NK-92 treated with Interleukin-12 subunit alpha and Interleukin-12 subunit beta, amount 100 ng/mL, for 24 hours (cell line): ENCODE results near the gene CDC14A.

Experiments
- DNase-seq: peaks from one replicate; lab custom pipeline; 2025; lab: John Stamatoyannopoulos, UW

Gene CDC14A

DNA sequence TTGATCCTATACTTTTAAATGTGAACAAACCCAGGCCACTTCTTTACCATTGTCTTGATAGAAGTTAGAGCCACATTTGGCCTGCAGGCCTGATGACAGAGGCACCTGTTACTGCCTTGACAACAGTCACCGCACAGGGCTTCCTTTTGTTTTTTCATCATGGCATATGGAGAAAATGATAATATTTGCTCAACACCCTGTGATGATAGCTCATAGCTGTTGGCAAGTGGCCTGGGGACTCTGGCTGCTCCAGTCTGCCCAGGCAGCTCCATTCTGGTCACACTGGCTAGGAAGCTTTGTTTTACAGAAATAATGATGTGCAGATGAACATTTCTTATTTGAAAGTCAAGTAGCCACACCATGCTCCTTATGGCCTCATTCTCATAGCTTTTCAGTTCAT lies 96.1 kb downstream of the CDC14A start:
- DNase-seq = no peak

DNA sequence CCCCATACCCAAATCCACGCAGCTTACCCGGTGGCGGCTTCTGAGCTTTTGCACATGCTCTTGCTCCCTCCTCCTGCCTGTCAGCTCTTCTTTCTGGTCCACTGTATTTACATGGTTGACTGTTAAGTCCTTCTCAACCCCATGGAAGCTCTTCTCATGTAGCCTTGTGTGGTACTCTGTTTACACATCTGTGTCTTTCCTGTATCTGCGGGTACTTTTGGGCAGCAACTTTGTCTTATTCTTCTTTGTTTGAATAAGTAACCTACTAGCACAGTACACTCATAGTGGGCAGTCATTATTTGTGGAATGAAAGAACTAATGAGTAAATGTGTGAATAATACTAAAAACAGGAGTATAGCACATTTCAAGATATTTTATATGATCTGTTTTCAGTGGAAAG lies 97.2 kb downstream of the CDC14A start:
- no peak for DNase-seq

DNA sequence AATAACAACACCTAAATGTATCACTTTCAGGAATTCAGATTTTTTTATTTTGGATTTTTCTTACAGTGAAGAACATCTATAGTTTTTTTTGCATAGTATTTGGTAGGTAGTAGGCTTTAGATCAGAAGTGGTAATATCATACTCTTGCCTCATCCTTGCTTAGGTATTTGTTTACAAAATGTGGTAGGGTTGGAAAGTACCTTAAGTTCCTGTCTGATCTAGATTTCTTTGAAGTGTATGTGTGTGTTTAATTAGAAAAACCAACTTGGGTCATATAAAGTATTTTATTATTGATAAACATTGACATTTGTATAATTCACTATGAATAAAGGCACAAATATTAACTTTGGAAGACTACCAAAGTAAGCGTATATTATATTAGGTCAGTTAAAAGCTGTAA lies 100.3 kb downstream of the CDC14A start:
- no peak for DNase-seq

DNA sequence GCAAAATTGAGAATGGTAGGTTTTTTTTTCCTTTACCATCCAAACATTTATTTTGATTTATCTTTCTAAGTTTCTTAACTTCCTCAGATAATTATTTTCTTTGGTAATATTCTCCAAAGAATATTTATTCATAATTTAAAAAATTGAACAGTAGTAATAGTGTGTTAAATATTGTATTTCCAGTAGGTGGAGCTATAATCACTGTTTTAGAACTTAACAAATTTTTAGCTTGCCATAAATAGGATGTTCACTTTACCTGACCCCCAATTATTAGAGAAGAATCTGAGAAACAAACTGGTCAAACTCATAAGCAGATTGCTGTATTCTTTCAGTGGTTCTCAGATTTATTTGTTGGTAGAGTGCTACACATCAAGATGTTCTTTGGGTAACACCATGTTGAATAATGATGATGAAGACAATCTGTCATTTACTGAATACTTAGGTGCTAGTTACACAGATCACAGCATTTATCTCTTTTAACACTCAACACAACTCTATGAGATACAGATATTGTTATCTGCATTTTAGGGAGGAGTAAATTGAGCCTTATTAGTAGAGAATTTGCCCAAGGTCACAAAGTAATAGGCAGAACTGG lies 103.3 kb downstream of the CDC14A start:
- no peak for DNase-seq

DNA sequence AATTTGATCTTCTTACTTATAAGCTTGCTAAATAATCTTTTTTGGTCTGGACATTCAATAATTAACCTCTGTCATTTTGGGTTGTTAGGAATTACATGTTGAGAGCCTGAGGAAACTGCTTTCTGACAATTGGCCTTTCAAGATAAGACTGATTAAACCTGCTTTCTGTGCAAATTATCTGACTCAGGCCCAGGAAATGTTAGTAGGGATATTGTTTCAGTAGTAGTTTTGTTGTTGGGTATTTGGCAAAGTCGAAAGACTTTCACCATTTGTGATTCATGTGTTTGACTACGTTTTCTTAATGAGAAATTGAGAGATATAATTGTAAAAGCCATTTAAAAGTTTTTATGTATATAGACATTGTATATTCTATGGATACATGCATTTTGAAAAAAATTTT lies 104.6 kb downstream of the CDC14A start:
- DNase-seq = no peak

DNA sequence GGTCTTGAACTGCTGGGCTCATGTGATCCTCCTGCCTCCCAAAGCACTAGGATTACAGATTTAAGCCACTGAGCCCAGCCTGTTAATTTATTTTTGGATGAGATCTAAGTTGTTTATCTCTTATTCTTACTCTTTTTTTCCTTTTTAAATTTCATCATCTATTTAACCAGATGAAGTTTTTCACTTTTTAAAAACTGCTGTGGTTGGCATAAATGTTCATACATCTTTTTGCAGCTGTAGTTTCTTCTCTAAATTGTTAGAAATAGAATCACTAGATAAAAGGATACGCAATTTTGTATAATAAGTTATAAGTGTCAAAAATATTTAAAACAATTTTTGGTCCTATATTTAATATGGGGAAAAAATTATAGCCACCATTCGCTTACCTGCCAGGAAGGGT lies 105.4 kb downstream of the CDC14A start:
- no peak for DNase-seq

DNA sequence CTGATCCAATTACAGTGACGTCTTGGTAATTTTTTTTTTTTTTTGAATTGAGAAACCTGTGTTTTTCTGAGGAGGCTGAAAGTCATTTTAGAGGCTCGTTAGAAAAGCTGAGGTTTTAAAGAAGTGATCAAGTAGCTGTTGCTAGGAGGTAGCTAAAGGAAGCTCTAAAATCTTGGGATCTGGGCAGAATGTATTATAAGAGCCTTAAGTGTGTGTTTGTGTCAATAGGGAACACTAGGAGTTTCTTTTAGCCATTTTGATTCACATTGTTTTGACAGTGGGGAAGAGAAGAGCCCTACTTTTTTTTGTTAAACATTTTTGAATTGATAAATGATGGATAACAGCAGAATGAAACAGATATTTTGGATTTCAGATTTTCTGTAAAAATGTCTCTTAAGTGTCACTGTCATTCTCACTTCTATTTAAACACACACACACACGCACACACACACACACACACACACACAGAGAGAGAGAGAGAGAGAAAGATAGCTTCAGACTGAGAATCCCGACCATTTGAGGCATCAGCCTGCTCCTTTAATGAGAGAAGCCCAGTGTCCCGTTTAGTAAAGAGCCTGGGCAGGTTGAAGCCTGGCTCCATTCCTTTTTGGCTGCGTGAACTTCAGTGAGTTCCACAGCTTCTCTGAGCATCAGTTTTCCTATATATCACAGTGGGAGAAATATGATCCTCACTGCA lies 106.5 kb downstream of the CDC14A start:
- no peak for DNase-seq

DNA sequence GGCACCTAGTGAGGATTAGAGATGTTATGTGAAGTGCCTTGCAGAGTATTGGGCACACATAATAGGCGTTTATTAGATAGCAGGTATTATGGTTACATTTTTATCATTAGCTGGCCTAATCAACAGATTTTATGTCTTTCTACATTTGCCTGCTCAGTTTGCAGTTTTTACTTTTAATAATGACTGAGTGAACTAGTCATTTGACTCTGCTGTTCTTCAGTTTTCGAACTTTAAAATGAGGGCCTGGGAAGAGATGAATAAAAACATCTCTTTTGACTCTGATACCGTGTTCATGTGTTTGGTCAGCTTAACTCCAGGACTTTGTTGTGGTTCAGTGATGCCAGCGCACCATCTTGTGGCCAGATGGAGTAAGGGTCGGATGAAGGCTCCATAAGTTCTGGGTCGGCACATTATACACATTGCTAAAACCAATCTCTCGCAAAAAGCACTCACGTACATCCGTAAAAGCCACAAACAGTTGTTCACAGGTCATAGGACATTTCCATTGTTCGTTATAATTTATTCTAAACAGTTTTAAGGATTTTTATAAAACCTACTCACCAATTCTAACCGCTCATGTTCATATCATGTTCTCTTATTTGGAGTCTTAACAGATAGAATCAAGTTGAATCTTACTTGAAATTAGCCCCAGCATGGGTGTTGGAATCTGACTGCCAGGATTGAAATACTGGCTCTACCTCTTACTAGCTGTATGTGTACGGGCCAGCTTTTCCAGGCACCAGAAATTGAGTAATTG lies 107.2 kb downstream of the CDC14A start:
- DNase-seq = peak; percentile 46

DNA sequence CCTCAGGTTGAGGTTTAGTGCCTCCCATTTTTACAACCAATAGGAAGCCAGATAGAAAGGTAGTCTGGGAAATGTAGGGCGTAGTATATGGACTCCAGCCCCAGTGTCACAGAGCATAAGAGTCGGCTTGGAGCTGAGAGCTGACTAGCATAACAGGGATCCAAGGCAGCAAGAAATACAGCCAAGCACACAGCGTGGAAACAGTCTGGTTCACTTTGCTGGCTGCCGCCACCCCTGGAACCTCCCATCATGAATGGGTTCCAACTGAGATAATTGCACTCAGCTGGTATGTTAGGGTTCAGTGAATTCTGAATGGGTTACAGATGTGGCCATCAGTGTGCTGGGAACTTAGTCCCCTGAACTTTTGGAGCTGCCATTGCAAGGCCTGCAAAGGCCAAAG lies 108.9 kb downstream of the CDC14A start:
- DNase-seq = no peak

DNA sequence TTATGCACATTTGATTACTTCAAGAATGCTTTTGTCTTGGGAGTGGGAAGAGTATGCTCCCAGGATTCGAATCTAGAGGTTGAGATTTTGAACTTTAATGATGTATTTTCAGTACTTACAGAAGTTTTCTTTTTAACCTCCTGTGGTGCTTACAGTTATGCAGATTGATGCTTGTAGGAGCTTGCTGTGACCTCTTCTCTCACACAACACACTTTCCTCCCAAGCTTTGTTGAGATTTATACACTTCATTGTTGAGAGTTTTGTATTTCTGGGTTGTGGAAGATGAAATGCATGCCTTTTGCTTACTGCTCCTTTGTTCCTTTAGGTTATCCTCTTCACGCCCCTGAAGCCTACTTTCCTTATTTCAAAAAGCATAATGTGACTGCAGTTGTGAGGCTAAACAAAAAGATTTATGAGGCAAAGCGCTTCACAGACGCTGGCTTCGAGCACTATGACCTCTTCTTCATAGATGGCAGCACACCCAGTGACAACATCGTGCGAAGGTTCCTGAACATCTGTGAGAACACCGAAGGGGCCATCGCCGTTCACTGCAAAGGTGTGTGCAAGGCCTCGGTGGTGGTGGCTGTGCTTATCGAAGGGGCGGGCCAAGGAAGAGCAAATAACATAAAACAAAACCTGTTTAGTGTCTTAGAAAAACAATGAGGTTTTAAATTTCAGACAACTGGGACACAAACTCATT lies 110.2 kb downstream of the CDC14A start:
- DNase-seq = no peak

DNA sequence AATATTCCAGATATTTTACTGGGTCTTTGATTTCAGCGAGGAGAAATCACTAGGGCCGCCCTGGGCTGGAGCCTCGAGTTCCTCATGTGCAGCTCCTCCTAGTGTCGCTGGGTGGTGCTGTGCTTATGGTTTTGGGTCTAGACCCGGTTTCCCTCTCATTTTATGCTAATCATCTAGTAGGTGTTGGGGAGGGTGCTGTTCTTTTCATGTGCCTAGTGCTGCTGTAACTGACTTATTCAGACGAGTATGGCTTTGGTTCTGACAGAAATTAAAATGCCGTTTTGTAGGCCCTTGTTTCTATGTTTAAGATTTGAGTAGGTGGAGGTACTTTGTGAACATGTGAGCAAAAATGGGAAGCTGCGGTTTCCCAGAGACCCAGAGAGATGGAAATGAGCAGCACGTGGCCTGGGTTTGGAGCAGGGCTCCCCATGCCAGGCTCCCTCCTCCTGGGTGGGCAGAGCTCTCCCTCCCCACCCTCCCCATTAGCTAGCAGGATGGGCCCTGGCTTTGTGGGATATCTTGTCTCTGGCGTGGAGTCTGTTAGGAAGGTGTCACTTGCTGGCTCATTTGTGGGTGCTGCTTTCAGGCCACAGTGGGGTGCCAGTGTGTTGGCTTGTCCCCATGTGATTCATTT lies 111.6 kb downstream of the CDC14A start:
- peak; percentile 15 for DNase-seq

DNA sequence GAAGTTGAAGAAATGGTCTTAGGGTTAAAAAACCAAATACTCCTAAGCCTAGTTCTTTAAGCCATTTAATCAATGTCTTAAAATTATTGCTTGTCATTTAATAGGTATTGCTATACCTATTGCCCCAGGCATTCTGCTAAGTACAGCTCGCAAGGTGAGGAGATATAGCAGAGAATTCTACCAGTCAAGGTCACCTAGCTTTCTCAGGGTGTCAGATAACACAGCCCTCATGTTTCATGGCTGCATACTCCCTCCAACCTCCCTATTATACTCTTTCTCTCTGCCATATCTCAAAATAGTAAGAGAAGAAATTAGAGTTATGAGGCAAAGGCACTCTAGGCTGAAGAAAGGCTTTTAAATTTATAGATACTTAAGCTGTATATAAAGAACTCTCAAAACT lies 117.3 kb downstream of the CDC14A start:
- no peak for DNase-seq

DNA sequence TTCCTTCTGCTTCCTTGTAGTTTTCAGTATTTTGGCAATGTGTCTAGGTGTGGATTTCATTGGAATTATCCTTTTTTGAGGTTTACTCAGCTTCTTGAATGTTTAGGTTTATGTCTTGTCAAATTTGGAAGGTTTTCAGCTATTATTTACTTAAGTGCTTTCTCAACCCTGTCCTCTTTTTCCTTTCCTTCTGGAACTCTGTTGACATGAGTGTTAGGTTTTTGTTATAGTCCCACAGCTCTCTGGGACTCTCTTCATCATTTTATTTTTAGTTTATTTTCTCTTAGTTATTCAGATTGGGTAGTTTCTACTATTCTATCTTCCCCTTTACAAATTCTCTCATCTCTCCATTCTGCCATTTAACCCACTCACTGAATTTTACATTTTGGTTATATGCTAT lies 122.5 kb downstream of the CDC14A start:
- DNase-seq = no peak

DNA sequence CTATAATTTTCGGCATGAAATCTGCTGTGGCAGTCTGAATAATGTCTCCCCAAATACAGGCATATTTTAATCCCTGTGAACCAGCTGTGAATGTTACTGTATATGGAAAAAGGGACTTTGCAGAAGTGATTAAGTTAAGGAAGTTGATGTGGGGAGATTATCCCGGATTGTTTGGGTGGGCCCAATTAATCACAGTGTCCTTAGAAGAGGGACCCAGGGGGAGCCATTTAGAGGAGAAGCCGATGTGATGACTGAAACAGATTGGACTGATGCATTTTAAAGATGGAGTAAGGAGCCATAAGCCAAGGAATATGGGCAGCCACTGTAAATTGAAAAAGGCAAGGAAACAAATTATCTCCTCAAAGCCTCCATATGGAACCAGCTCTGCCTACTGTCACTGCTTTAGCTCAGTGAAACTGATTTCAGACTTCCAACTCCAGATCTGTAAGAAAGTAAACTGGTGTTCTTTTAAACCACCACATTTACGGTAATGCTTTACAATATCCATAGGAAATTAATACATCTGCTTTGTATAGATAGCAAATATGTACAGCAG lies 124.5 kb downstream of the CDC14A start:
- no peak for DNase-seq

DNA sequence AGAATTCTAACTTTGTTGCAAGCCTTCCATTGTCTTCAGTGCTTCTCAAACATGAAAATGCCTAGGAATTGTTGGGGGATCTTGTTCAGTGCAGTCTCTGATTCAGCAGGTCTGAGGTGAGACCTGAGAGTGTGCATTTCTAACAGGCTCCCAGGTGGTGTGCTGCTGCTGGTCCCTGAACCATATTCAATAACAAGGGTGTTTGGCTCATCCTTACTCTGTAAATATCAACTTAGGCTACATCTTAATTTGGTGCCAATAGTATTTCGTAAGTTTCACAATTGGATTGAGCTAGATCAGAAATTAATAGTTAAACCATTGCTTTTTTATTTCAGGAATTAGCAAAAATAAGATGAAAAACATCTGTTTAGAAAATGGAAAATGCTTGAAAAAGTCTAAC lies 126.5 kb downstream of the CDC14A start:
- no peak for DNase-seq

DNA sequence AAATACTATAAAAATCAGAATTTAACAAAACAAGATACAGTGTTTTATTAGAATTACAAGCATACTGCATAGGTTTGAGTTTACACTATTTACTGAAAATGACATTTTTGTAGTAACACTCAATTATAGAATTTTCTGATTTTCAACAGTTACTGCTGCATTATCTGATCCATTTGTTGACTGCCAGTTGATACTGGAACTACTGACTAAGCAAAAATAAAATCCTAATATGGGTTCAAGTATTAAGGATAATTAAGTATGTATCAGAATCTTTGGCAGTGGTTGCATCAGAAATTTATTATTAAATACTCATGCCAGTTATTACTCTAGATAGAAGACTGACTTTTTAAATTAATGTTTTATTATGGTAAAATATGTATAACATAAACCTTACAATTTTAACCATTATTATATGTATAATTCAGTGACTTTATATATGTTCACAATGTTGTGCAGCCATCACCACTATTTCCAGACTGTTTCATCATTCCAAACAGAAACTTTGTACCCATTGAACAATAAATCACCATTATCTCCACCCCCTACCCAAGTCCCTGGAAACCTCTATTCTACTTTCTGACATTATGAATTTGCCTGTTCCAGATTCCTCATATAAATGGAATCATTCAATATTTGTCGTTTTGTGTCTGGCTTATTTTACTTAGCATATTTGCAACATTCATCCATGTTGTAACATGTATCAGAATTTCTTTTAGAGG lies 127.5 kb downstream of the CDC14A start:
- DNase-seq = no peak

DNA sequence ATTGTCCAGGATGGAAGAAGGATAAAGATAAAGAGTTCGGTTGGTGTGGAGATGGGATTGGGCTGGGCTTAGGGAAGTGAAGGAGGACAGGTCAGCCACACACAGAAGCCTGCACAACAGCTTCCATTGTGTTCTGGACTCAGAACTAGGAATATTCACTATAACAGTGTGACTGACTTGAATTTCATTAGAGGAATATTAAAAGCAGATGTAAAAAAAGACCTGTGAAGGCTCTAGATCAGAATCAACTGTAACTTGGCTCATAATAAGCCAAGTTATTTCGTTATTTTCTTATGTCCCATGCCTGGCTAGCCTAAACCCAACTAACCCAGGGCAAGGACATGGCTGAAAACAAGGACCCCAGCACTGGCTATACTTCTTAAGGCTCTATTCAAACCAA lies 129.0 kb downstream of the CDC14A start:
- DNase-seq = no peak

DNA sequence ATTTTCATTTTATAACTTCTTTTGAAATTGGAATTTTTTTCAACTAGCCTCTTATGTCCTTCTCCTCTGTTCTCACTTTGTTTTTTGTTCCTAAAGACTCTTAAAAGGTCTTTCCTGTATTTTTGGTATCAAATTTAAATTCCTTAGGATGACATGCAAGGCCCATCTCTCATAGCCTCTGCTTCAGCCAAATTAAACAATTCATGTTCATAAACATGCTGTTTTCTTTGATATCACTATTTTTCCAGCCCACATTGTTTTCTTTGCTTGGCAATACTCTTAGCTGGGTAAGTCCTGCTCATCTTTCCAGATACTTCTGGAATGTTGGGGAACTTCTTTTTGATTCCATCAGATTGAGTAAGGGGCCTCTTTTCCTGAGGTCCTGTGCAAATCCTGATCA lies 129.9 kb downstream of the CDC14A start:
- DNase-seq = no peak

DNA sequence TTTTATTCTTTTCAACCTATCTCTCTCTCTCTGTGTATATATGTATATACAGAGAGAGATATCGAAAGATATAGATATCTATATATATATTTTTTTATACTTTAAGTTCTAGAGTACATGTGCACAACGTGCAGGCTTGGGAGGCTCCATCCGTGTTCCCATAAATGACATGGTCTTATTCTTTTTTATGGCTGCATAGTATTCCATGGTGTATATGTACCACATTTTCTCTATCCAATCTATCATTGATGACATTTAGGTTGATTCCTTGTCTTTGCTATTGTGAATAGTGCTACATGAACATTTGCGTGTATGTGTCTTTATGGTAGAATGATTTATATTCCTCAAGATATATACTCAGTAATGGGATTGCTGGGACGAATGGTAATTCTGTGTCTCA lies 130.4 kb downstream of the CDC14A start:
- no peak for DNase-seq

DNA sequence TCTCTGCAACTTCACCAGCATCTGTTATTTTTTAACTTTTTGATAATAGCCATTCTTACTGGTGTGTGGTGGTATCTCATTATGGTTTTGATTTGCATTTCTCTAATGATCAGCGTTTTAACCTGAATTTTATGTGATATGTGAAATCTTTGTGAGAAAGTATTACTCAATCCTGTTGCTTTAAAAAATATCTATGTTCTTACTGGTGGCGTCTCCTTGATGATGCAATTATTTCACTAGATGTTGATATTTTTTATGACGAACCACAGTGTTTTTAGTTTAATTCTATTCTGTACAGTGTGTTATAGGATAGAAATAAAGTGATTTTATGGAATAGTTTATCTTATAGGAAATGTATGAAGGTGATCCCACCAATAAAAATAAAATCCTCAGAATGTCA lies 130.9 kb downstream of the CDC14A start:
- DNase-seq = no peak

DNA sequence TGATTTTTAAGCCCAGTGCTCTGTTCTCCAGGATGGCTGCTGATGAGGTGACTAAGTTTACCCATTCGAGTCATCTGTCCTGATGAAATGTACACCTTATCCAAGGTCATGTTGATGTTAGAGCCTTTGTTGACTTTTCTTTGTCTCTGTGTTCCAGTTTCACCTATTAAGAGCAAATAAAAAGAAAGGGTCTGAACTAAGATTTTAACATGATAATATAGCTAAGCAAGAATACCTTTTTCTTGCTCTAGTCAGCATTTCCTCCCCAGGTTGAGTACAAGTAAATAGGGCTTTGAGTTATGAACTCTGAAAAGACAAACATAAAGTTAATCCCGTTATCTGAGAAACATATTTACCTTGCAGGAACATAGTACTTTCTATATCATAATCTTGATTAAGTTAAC lies 133.6 kb downstream of the CDC14A start:
- no peak for DNase-seq
